Upper lobe of left lung (tissue), 4 donors: ENCODE data around the gene ADAMTS1.

Source experiments
- POLR2A ChIP-seq, 4 donors: fragments of 450-650 bp; IDR thresholded peaks; one replicate each; pipeline ENCODE4 v1.5.1; 2016 to 2017; ENCODE audit warnings: antibody characterized with exemption in 4 of 4, mild to moderate bottlenecking in 2 of 4
- POLR2AphosphoS5 ChIP-seq, 2 donors: sonication (generic); formaldehyde crosslinking; IDR thresholded peaks; one replicate each; pipeline ENCODE4 v1.5.1; 2017; ENCODE audit warnings: antibody characterized with exemption in 2 of 2
- TF ChIP-seq, protein P1 (sequence below), 6 experiments: fragments of 450-650 bp in 4 of 6; fragments of 200-600 bp in 2 of 6; sonication (generic) in 2 of 6; IDR thresholded peaks; one replicate each; pipeline ENCODE4 v1.5.1; 2016 to 2019; ENCODE audit warnings: antibody characterized with exemption in 6 of 6

DNA sequence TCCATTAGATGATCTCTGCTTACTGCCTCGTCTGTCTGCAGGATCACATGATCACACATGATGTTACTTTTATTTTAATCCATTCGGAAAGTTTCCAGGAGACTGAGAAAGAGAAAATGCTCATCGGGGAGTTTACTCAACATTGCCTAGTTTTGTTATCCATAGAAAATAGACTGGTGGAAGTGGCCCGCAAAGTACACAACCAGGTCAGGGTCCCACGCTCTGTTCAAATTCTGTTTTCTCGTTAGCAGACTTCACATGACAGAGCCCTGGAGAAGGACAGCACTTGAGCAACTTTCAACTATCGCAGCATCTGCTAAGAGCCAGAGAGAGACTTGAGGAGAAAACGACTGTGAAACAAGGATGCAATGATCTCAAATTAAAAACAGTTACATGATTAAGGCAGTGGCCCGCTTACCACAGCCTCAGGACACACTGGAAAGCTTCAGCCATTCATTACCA, 44.2 kb downstream of the ADAMTS1 start:
- TF ChIP-seq POLR2AphosphoS5 (IDR thresholded peaks at IDR 0.05) (no peak), POLR2A (IDR thresholded peaks at IDR 0.05) (no peak)
- TF ChIP-seq, protein P1, sequence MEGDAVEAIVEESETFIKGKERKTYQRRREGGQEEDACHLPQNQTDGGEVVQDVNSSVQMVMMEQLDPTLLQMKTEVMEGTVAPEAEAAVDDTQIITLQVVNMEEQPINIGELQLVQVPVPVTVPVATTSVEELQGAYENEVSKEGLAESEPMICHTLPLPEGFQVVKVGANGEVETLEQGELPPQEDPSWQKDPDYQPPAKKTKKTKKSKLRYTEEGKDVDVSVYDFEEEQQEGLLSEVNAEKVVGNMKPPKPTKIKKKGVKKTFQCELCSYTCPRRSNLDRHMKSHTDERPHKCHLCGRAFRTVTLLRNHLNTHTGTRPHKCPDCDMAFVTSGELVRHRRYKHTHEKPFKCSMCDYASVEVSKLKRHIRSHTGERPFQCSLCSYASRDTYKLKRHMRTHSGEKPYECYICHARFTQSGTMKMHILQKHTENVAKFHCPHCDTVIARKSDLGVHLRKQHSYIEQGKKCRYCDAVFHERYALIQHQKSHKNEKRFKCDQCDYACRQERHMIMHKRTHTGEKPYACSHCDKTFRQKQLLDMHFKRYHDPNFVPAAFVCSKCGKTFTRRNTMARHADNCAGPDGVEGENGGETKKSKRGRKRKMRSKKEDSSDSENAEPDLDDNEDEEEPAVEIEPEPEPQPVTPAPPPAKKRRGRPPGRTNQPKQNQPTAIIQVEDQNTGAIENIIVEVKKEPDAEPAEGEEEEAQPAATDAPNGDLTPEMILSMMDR (IDR thresholded peaks at IDR 0.05), result no peak
